HK-2 (cell line): ENCODE results near the gene AUTS2.

ENCODE experiments used
- DNase-seq: peaks from one replicate; pipeline ENCODE4 v3.0.0-alpha.2; 2018; ENCODE audit not compliant: unreplicated experiment

AUTS2 gene

DNA sequence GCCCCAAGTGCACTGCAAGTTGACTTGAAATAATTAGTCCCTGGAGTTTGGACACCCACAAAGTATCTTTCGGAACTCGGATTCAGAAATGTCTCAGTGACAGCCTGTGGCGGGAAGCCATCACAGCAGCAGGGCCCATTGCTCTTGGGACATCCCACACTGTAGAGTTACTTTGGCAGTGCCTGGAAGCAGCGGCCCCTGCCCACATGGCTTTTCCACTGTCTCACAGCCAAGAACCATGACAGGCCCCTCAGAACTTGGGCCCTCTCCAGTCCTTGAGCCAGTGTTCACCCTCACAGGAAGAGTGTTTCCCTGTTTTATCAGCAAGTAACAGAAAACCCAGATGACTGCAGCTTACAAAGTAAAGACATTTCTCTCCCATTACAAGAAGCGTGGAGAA, 1056.7 kb downstream of the AUTS2 start:
- DNase-seq = no peak

DNA sequence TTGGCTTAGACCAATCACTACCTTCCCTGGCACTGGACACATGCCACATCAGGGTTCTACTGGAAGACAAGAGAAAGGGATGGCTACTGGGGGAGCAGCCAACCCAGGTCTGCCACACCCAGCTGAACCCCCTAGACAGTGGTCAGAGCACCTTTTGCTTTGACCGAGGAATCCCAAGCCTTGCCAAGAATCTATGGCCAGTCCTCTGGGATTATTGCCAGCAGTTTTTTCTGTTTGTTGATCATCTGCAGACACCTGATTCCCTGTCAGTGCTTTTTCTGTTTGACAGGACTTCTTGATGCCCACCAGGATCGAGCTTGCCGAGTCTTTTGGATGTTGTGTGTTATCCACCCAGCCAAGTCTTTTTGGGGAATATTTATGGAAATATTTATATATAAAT, 1057.4 kb downstream of the AUTS2 start:
- no peak for DNase-seq

DNA sequence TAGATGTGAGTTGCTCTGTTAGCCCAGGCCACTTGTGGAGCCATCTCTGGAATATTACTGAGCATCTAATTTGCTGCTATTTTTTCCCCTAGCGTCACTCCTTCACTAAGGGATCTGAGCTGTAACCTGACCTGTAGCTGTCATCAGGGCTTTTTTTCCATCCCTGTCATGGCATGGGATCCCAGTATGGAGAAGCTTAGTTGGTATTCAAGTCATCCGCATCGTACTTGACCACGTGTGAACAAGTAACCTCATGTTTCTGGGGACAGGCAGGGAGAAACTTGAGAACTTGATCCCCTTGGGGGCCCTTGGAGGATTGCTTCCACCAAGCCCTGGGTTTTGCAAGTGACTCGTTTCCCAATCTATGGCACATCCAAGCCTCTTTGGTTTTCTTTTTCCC, 1059.3 kb downstream of the AUTS2 start:
- DNase-seq = no peak

DNA sequence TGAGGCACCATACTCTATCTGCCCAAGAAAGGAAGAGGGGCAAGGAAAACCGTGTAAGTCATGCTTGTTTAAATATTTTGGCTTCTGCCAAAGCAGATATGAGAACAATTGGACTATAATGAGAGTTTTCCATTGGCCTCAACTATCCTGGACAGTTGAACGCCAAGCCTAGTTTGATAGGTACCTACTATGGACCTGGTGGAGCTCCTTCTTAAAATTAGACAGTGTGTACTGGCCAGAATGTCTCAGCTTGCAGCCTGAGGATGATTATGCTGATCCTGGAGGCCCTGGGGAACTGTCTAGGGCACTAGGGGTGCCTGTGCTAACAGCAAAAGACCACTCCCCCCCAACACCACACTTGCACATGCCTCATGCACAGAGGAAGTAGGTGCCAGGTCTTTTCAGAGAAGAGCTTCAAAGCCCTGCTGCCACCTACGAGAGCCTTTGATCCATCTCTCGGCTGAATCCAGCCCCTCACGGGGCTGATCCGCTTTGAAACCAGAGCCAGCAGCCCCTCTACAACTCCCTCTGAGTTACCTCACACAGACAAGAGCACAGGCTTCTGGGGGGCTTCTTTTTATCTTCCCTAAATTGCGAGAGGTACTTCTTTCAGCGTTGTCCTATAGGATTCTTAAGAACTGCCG, 1059.8 kb downstream of the AUTS2 start:
- no peak for DNase-seq

DNA sequence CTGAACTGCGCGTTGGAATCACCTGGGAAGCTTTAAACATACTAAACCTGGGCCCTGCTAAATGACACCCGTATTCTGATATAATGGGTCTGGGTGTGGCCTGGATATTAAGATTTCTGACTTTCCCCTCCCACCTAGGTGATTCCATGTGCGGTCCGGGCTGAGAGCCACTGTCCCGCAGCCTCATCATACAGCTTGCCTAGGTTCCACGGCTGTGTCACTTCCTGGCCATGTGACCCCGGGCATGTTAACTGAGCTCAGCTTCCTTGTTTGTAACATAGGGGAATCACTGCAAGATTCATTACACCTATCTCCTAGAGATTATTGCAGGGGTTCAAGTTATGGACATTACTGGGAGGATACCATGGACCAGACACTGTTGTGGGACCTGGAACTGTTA, 1061.0 kb downstream of the AUTS2 start:
- DNase-seq = no peak

DNA sequence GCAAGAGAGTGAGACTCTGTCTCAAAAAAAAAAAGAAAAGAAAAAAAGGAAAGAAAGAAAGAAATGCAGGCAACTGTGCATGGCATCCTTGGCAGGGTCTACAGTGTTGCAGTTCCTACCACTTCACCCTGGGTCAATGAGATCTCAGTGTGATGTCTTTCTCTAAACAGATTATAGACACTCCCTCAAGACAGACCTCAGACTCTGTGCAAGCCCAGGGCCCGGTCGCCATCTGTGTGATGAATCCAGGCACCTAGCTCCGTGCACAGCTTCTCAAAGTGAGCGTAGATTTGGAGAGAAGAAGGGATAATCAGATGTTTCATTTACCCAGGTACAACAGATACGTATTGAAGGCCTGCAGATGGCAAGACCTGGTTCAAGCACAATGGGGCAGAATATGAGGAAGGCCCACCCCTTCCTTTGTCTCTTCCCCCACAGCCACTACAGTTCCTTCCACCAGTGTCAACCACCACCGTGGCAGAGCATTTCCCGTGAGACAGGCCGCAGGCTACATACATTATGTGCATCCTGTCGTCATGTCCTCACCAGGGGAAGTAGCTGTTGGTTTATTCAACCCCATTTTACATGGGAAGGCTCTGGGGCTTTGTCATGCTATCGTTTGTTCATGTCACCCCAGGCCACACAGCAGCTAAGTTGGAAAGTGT, 1062.0 kb downstream of the AUTS2 start:
- DNase-seq = no peak

DNA sequence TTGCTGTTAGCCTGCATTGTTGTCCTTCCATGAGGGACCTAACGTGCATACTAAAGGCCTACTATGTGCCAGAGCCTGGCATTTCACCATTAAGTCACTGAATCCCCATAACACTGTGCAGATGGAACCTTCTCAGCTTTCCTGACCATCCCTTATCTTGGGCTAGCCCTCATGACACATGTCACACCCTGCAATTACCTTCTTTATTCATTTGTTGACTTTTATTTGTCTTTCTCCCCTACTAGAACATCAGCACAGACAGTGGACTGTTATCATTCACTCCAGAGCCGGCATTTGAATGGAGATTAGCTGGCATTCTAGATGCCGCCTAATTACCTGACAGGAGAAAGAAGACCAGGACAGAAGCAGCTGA, 1062.5 kb downstream of the AUTS2 start:
- DNase-seq = no peak

DNA sequence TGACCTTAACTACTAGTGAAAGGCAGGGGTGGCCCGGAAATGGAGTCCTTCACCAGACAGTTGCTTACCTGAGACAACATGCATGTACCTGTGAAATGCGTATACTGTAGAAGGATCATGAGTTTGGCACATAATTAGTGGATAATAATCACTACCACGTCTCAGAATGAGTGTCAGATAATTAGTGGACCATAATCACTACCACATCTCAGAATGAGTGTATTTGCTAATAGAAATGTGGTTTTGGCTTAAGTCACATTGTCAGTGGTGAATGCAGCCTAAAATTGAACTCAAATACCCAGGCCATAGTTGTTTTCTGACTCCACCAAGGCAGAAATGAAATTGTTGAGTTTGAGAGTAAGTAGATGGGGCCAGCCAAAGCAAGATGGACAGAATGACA, 1065.4 kb downstream of the AUTS2 start:
- no peak for DNase-seq

DNA sequence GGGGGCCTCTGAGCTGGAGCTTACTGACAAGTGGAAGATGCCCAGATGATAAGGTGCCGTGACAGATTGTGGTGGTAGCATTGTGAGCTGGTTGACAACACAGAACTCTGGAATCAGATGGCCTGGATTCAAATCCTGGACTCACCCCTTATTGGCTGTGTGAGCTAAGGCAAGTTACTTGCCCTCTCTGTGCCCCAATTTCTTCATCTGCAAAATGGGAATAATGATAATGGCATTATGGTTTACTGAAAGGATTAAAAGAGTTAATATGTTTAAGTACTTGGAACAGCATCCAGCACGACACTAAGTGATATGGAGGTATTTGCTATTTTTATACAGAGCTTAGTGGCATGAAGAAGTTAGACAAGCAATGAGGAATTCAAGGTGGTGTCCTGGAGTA, 1067.7 kb downstream of the AUTS2 start:
- no peak for DNase-seq

DNA sequence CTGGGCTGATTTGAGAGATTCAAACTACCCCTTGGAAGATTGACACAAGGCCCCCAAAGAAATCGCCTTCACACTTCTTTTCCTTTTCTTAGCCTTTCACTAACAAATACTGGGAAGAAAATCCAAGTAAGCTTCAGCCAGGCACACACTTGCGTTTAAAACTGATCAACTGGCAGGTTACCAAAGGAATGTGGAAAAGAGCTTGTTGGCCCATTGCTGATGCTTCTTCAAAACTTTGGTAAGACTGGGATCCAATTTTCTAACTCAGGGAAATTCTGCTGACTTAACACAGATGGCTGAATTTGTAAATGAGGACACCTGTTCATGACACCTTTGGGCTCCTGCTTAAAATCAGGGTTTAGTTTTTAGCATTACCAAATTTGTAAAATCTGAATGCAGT, 1069.1 kb downstream of the AUTS2 start:
- no peak for DNase-seq

DNA sequence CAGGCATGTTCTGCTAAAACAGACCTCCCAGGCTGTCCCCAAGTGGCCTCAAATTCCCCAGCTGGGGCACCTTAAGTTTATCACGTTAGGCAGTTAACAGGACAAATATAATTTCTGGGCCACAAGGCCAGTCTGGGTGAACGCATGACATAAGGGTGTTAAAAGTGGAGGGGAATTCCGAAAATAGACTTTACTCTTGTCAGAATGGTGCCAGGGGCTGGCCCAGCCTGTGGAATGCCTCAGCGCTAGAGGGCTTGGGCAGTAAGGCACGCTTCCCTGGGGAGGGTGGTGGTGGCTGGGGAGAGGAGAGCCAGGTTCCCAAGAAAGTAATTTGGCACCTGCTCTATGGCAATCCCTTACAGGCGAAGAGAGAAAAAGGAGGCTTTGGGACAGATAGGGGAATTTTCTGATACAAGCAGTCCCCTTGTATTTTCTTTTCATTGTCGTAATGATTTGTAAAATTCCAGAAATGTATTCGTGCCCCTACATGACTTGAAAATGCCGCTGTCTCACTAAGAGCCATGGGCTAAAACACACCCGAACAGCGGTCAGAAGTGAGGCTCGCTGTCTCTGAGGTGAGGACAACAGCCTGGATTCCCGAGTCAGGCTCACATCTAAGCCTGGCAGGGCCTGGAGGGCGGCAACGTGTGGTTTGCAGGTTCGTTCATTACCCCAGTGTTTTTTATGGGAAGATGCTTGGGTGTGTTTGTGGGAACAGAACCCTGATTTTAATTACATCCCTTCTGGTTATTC, 1070.5 kb downstream of the AUTS2 start:
- no peak for DNase-seq

DNA sequence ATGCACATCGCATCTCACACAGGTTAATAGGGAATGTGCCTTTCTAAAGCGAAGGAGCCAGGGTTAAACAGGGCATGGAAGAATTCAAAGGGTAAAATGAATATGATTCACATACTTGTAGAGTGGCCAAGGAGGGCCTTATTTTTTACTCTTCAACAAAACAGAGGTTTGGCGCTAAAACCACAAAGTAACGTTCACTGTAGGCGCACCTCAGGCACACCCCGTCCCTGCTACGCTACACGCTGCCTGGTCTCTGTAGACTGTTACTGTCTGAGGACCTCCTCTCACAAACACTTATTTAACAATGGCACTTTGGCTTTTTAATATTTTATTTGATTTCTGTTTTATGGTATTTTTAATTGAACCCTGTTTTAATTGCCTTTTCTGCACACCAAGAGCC, 1071.6 kb downstream of the AUTS2 start:
- DNase-seq = no peak

DNA sequence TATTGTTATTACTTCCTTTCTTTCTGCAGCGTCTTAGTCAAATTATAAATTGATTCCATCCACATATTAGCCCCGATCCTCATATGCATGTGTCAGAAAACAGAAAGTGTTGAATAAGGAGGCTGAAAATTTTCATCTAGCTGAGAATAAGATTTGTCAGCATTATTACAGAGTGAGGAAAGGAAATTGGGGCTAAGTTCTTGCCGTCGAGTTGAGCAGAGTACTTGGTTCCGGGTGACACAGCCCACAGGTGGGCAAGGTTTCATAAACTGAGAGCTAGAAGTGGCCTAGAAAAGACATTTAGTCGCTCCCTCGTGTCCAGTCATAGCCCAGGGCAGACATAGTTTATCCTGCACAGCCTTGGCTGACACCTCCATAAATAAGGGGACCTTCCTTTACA, 1072.0 kb downstream of the AUTS2 start:
- DNase-seq = no peak

DNA sequence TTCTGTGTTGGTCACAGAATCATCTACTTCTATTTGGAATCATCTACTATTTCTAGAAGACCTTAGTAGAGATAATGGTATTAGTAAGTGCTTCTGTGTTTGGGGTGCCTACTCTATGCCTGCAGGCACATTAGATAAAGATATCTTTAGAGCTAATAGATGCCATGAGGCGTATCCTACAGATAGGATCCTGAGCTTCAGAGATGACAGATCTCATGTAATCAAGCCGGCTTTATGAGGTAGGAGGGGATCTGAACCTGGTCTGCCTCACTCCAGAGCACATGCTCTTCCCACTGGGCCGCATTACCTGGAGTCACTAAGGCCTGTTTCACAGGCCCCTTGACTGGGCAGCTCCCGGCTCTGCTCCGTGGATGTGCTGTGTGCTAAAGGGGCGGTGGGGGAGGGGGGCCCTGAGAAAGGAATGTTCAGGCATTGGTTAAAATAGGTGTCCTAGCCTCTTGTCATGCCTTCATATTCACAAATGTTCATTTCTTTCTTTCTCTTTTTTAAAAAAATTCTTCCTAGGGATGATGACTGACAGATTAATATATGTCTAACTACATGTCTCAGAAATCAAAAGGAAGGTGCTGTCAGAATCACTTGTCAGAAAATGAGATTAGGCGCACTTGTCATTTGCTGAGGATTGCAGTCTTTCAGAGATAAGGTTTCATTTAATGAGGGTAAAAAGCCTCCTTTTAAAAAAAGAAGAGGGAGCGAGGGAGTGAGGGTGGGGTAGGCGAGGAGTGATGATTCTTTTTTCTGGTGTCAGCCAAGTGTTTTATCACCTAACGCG, 1075.7 kb downstream of the AUTS2 start:
- DNase-seq = no peak

DNA sequence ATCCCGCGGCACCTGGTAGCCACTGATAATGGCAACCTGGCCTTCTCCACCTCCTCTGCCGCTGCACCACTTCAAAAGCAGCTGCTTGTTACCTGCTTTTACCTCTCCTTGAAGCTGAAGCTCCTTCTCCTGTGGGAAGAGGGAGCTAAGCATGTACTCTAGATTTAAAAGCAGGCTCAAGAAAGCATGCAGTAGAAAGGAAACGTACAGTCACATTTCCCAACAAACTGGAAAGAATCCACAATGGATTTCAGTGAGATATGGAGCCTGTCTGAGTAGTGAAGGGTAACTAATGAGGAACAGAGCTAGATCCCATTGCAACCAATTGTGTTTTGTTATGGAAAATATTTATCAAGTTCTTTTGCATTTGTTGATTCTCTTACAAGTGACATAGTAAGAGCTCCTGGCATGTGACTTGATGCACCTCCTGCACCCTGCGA, 1076.3 kb downstream of the AUTS2 start:
- DNase-seq = no peak

DNA sequence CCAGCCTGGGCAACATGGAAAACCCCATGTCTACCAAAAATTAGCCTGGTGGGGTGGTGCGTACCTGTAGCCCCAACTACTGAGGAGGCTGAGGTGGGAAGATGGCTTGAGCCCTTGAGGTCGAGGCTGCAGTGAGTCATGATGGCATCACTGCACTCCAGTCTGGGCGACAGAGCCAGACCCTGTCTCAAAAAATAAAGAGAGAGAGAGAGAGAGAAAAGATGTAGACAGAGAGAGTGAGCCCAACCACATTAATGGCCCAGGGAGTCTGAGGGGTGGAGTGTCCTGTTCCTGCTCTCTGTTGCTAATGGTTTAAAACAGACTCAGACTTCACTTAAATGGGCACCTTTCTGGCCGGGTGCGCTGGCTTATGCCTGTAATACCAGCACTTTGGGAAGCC, 1078.0 kb downstream of the AUTS2 start:
- no peak for DNase-seq

DNA sequence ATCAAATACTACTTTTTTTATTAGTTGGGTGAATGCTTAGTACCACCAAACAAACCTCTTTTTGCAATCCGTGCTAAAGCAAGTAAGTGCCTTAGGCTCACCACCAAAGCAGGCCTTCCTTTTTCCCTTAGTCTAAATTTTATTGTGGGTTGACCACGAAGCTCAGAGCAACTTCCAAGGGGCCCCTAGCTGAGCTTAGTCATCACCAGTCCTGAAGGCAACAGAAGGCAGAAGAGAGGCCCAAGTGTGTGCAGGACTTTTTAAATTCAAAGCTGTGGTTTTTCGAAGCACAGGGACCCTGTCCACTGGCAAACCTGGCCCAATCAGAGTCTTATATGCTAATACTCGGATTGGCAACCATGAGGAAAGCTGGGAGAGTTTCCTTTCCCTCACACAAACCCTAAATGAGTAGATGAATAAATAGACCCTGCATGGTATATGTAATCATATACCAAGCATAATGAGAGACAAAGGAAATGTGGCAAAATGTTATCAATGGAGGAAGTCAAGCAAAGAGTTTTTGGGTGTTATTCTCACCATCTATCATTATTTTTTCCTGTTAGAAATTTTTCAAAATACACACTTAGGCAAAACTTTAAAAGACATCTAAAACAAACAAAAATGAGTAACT, 1080.5 kb downstream of the AUTS2 start:
- no peak for DNase-seq

DNA sequence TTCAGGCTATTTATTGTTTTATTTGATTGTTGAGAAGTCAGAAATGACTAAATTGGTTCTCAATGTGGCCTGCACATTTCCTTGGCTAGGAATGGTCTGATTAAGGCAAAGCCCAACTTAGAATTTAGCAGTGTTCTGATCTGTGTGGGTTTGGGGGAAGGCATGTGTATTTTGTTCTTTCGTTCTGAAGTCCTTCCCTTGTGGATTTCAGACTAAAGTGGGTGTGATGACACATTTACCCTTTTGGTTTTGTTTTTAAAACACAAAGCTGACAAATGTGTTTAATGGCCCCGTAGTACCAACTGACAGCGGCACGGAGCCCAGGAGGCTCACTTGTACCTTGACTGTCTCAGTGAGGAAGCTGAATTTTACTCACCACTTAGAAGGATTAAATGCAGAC, 1081.4 kb downstream of the AUTS2 start:
- DNase-seq = no peak

DNA sequence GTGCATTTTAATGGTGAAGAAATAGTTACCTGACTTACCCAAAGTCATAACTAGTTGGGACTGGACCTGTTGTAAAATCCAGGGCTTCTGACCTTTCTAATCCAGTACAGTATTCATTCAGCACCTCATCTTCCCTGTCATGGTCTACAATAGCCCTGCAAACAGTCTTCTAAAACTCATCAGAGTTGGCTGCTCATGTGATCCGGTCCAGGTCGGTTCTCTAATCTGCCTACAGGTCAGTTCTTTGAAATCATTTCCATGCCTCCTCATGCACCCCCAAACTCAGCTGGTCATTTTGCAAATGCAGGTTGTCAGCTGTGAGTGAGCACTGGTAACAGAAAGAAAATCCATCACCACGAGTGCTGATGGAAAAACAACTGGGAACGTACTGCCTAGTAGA, 1082.0 kb downstream of the AUTS2 start:
- DNase-seq = no peak

DNA sequence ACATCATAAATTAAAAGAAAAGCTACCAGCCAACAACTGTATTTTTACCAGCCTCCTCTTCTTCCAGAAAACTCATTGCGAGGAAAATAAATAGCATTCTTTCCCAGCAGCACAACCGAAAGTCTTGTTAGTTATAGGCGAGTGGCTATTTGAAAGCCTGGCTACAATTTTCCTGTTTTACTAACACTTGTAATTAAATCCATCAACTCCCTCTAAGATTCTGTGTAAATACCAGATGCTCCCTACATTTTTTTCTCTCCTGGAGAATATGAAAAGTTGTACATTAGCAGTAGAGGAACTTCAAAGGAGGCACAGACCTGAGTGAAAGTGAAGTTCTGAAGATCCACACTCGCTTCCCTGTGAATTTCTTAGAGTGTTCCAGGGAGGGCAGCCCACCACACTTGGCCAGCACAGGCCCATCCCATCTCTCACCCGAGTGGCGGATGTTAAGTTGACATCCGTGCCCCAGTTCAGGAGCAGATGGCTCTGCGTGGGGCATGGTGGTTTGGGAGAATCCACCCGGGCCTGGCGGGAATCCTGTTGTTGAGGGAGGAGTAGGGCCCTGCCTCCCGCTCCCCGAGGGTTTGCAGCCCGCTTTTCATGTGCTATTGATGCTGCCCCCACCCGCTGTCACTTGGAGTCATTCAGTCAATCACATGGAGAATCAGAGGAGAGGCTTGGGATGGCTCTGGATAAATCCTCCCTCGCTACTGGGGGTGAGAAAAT, 1082.6 kb downstream of the AUTS2 start:
- DNase-seq = no peak
